Type B pancreatic cell (in vitro differentiated cells): ENCODE results near the gene H2AZ2. TPM values are rescaled to one million over a fixed set of nuclear protein-coding genes. Genes with fewer than 3 reads are reported as not detected.
"Not testable (repeated sequence)": the region's sequence is repeated elsewhere in the genome, so short reads cannot be mapped to it uniquely, and the experiment has no call there.

Experiments
- DNase-seq: peaks from one replicate; pipeline ENCODE4 v3.0.0; 2021; ENCODE audit warnings: mixed read lengths; ENCODE audit not compliant: unreplicated experiment; ENCODE audit errors: extremely low spot score
- H3K27ac Mint-ChIP-seq: 2 replicates; pipeline ENCODE4 v1.8.0; 2021; ENCODE audit warnings: mild to moderate bottlenecking, mixed read lengths
- H3K27me3 Mint-ChIP-seq: 2 replicates; pipeline ENCODE4 v1.8.0; 2021; ENCODE audit warnings: mixed read lengths
- H3K36me3 Mint-ChIP-seq: 2 replicates; pipeline ENCODE4 v1.8.0; 2021; ENCODE audit warnings: mixed read lengths
- H3K4me1 Mint-ChIP-seq: one replicate; pipeline ENCODE4 v1.8.0; 2021; ENCODE audit warnings: mixed read lengths; ENCODE audit not compliant: unreplicated experiment
- H3K4me3 Mint-ChIP-seq: 2 replicates; pipeline ENCODE4 v1.8.0; 2021; ENCODE audit warnings: mild to moderate bottlenecking, mixed read lengths
- H3K9me3 Mint-ChIP-seq: 2 replicates; pipeline ENCODE4 v1.8.0; 2021; ENCODE audit warnings: mixed read lengths
- total RNA-seq: library from RNA; stranded (reverse); gene quantifications from 2 replicates; pipeline ENCODE4 v1.2.1, GENCODE V29; 2021; ENCODE audit warnings: low replicate concordance
- TF ChIP-seq, protein P1 (sequence below): fragments of 200-600 bp; sonication (generic); conservative IDR thresholded peaks from 2 replicates; pipeline ENCODE4 v1.5.0; 2021; ENCODE audit warnings: antibody characterized with exemption, mild to moderate bottlenecking

Gene H2AZ2
- total RNA-seq, 1 donor from 2014 or later: 239 TPM

DNA sequence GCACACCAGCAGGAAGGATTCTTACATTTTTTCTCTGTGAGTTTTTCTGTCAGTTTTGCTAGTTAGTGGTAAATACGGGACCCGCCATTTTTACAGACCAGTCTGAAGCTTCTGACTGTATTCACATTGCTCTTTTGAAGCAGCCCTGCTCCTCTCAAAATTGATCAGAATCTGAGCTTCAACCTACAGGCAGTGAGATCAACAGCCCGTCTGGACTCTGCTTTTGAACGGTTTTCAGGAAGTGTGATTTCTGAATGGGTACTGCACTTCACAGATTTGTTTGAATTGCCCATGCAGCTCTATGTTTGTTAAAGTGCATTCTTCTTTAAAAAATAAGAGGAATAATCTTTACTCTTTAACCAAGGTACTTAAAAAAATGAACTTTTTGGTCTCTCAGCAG is 28.5 kb upstream of the H2AZ2 start:
- peaks cover 16% of the 10 kb centered on the region for H3K36me3 Mint-ChIP-seq
- H3K9me3 Mint-ChIP-seq: no peaks in the 10 kb centered on the region
- DNase-seq: no peak
- no peak overlapping the region for H3K4me3 Mint-ChIP-seq
- TF ChIP-seq, protein P1, sequence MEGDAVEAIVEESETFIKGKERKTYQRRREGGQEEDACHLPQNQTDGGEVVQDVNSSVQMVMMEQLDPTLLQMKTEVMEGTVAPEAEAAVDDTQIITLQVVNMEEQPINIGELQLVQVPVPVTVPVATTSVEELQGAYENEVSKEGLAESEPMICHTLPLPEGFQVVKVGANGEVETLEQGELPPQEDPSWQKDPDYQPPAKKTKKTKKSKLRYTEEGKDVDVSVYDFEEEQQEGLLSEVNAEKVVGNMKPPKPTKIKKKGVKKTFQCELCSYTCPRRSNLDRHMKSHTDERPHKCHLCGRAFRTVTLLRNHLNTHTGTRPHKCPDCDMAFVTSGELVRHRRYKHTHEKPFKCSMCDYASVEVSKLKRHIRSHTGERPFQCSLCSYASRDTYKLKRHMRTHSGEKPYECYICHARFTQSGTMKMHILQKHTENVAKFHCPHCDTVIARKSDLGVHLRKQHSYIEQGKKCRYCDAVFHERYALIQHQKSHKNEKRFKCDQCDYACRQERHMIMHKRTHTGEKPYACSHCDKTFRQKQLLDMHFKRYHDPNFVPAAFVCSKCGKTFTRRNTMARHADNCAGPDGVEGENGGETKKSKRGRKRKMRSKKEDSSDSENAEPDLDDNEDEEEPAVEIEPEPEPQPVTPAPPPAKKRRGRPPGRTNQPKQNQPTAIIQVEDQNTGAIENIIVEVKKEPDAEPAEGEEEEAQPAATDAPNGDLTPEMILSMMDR: no peak
- no peak overlapping the region for H3K27ac Mint-ChIP-seq
- H3K27me3 Mint-ChIP-seq: no peaks in the 10 kb centered on the region
- H3K4me1 Mint-ChIP-seq: peaks cover 18% of the 10 kb centered on the region

DNA sequence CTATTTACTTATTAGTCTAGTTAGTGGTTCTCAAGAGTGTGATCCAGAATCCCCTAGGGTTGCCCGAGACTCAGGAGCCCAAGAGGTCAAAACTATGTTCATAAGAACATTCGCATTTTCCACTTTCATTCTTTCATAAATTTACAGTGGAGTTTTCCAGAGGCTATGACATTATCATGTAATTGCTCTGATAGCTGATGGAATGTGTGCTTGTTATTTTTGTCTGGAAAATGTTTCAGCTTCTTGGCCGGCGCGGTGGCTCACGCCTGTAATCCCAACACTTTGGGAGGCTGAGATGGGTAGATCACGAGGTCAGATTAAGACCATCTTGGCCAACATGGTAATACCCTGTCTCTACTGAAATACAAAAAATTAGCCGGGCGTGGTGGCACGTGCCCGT is 27.4 kb upstream of the H2AZ2 start:
- no peak overlapping the region for H3K27ac Mint-ChIP-seq
- peaks cover 11% of the 10 kb centered on the region for H3K36me3 Mint-ChIP-seq
- no peak for DNase-seq
- TF ChIP-seq, protein P1: no peak
- no peak overlapping the region for H3K4me3 Mint-ChIP-seq
- H3K9me3 Mint-ChIP-seq: no peaks in the 10 kb centered on the region
- no peaks in the 10 kb centered on the region for H3K27me3 Mint-ChIP-seq
- H3K4me1 Mint-ChIP-seq: peaks cover 7% of the 10 kb centered on the region

DNA sequence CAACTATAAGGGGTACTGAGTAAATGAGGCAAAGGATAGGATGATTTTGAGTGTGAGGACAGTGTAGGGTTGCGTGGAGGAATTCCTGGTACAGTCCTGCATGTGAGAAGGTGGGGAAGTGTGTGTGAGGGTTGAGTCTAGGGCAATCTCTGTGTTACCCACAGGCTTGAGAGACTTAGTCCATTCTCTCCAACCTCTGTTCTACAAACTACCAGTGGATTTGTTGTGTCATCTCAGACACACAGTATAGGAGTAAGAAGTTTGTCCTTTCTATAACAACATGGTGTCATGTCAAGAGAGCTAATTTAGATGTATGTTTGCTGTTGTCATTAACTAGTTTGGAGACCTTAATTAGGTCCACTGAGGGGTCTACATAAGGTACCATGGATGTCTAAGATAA is 24.9 kb upstream of the H2AZ2 start:
- DNase-seq: no peak
- Mint-ChIP-seq H3K4me3 (no peak overlapping the region), H3K27me3 (no peaks in the 10 kb centered on the region), H3K27ac (peak overlapping the region; percentile 36), H3K9me3 (no peaks in the 10 kb centered on the region), H3K4me1 (no peaks in the 10 kb centered on the region), H3K36me3 (peaks cover 6% of the 10 kb centered on the region)
- TF ChIP-seq, protein P1: no peak

DNA sequence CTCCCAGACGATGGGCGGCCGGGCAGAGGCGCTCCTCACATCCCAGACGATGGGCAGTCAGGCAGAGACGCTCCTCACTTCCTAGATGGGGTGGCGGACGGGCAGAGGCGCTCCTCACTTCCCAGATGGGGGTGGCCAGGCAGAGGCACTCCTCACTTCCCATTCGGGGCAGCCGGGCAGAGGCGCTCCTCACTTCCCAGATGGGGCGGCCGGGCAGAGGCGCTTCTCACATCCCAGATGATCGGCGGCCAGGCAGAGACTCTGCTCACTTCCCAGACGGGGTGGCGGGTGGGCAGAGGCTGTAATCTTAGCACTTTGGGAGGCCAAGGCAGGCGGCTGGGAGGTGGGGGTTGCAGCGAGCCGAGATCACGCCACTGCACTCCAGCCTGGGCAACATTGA is 24.0 kb upstream of the H2AZ2 start:
- H3K9me3 Mint-ChIP-seq, H3K36me3 Mint-ChIP-seq, H3K27ac Mint-ChIP-seq, H3K4me1 Mint-ChIP-seq, DNase-seq, H3K27me3 Mint-ChIP-seq, H3K4me3 Mint-ChIP-seq: not testable (repeated sequence)

DNA sequence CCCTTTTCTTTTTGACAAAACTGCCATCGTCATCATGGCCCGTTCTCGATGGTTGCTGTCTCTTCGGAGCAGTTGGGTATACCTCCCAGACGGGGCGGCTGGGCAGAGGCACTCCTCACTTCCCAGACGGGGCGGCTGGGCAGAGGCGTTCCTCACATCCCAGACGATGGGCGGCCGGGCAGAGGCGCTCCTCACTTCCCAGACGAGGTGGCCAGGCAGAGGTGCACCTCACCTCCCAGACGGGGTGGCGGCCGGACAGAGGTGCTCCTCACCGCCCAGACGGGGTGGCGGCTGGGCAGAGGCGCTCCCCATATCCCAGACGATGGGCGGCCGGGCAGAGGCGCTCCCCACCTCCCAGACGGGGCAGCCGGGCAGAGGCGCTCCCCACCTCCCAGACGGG is 22.9 kb upstream of the H2AZ2 start:
- not testable (repeated sequence) for H3K4me3 Mint-ChIP-seq, H3K36me3 Mint-ChIP-seq, H3K4me1 Mint-ChIP-seq, H3K27me3 Mint-ChIP-seq, H3K27ac Mint-ChIP-seq, H3K9me3 Mint-ChIP-seq, DNase-seq

DNA sequence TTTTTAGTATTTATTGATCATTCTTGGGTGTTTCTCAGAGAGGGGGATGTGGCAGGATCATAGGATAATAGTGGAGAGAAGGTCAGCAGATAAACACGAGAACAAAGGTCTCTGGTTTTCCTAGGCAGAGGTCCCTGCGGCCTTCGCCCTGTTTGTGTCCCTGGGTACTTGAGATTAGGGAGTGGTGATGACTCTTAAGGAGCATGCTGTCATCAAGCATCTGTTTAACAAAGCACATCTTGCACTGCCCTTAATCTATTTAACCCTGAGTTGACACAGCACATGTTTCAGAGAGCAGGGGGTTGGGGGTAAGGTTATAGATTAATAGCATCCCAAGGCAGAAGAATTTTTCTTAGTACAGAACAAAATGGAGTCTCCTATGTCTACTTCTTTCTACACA is 22.4 kb upstream of the H2AZ2 start:
- not testable (repeated sequence) for H3K9me3 Mint-ChIP-seq, H3K27me3 Mint-ChIP-seq, H3K4me1 Mint-ChIP-seq, DNase-seq, H3K36me3 Mint-ChIP-seq, H3K4me3 Mint-ChIP-seq, H3K27ac Mint-ChIP-seq

DNA sequence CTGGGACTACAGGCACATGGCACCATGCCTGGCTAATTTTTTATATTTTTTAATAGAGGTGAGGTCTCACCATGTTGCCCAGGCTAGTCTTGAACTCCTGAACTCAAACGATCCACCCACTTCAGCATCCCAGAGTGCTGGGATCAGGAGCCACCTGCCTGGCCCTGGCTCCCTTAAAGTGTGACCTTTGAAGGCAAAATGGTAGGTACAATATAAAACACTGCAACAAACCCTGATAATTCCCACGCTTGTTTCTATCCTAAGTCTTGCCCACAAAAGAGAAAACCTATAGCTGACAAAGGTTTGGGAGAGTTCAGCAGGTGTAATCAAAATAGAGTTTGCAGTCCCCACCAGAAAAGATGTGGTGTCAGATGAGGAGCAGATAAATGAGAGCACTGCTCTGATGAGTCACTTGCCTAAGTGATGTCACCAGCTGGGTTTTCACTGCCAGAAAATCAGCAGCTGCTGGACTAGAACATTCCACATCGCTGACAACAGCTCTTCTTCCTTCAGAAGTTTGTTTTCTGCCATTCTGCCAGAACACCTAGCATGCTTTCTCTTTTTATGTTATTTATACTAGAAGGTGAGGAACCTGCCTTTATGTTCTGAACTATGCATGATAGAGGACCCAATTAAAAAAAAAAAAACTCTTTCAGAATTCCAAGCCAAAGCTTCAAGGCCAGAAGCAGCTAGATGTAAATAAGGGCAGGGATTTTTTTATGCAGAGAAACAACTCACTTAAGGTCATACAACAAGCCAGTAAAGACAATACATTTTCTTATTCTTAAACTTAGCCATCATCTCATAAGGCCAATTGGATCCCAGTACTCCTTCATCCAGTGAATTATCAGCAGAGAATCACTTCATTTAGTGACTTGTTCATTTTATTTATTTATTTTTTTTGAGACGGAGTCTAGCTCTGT is 19.4 kb upstream of the H2AZ2 start:
- no peaks in the 10 kb centered on the region for H3K36me3 Mint-ChIP-seq
- no peaks in the 10 kb centered on the region for H3K9me3 Mint-ChIP-seq
- TF ChIP-seq, protein P1: no peak
- H3K27ac Mint-ChIP-seq: peak overlapping the region; percentile 66
- no peak for DNase-seq
- H3K27me3 Mint-ChIP-seq: peaks cover 9% of the 10 kb centered on the region
- no peak overlapping the region for H3K4me3 Mint-ChIP-seq
- no peaks in the 10 kb centered on the region for H3K4me1 Mint-ChIP-seq

DNA sequence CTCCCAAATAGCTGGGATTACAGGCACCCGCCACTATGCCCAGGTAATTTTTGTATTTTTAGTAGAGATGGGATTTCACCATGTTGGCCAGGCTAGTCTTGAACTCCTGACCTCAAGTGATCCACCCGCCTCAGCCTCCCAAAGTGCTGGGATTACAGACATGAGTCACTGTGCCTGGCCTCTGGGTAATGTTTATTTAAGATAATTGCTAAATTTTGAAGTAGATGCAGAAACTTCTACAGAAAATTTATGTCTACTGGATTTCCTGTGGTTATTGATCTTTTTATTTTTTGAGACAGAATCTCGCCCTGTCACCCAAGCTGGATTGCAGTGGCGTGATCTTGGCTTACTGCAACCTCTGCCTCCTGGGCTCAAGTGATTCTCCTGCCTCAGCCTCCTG is 14.1 kb upstream of the H2AZ2 start:
- H3K36me3 Mint-ChIP-seq, H3K4me3 Mint-ChIP-seq, H3K27ac Mint-ChIP-seq, H3K27me3 Mint-ChIP-seq, H3K4me1 Mint-ChIP-seq, H3K9me3 Mint-ChIP-seq, DNase-seq: not testable (repeated sequence)
